NCI-H1694 treated with DMSO at 0.1 percent for 48 hours (cell line): Measurements from ENCODE around the gene OR51I2.

ENCODE experiments used
- DNase-seq: peaks from one replicate; lab custom pipeline; 2025; lab: John Stamatoyannopoulos, UW

Gene OR51I2

GRCh38 chr11:5505363-5506048, 56.4 kb downstream of the OR51I2 start:
- DNase-seq, result no peak
